SHP77 treated with DMSO at 0.1 percent for 48 hours (cell line): ENCODE results near the gene APLP1.
"Not testable (repeated sequence)": the region's sequence is repeated elsewhere in the genome, so short reads cannot be mapped to it uniquely, and the experiment has no call there.

ENCODE experiments used
- DNase-seq: peaks from one replicate; lab custom pipeline; 2025; lab: John Stamatoyannopoulos, UW

The APLP1 gene

DNA sequence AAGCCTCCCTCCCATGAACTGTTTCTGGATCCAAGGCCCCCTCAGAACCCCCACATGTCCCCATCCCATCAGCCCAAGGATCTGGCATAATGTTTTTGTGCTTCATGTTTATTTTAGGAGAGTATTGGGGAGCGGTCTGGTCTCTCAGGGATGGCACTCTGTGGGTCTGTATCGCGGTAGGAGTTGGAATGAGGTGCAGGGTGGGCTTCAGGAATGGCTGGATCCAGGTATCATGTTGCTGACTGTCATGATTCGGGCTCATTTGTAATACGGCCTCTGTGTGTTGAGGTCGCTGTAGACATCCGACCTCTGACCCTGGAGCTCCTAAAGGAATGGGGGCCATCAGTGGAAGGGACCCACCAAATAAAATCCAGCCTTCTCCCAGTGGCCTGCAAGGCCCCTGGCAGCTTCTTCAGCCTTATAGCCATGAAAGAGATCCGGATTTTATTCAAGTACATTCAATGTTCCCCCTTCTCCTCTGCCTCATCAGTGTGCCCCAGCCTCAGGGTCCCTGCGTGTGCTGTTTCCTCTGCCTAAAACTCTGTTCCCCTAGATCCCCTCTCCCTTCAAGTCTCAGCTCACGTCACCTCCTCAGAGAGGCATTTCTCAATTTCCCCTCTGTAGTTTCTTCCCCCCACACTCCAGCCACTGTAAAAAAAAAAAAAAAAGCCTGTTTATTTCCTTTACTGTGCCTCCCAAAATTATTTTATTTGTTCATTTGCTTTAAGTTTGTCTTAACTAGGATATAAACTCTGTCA, 36.1 kb downstream of the APLP1 start:
- DNase-seq, result no peak

DNA sequence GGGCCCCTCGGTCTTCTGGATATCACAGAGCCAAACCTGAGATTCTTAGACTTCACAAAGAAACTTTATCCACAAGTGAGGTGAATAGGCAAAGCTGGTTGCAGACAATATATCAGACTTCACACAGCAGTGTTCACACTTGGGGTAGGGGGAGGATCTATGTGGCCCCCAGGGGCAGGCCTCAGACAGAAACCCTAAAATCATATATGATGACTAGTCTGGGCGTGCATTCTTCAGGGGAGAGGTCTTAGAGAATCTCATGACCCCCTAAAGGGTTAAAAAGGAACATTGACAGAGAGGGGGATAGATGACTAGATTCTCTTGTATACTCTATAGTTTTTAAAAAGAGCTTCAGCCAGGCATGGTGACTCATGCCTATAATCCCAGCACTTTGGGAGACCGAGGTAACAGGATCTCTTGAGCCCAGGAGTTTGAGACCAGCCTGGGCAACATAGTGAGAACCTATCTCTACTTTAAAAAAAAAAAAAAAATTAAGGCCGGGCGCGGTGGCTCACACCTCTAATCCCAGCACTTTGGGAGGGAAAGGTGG, 36.9 kb downstream of the APLP1 start:
- DNase-seq, result no peak

DNA sequence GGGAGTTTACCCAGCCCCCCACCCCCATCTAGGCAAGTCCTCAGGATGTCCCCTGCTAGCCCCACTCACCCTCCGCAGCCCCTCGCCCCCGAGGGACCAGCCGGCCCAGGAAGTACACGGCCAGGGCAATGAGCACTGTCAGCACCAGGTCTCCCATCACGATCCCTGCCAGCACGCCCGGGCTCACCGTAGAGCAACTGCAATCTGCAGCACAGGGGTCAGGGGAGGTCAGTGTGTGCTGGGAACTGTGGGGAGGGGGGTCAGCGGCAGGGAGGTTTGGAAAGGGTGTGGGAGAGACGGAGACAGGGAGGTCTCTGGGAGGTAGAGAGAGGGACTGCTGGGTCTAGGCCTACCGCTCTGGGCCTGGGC, 39.0 kb downstream of the APLP1 start:
- no peak for DNase-seq

DNA sequence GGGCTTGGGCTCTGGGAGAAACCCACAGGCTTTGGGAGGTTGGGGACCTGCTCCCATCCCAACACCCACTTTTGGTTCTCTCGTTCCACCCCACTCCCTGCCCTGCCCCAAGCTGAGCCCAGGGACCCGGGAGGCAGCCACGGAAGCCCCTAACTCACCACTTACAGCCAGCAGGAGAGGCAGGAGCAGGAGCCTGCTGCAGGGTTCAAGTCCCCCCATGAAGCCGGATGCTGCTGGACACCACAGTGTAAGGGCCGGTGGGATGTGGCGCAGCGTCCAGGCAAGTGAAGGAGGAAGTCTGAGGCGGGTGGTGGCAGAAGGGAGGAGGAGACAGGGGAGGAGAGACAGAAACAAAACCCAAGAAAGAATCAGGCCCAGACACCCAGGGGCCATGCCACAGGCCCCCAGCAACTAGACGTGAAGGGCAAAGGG, 39.7 kb downstream of the APLP1 start, which contains the start of gene TYROBP:
TSS of gene TYROBP (minus strand) at position 286 of the 432 bp plus-strand sequence. CDS start at position 219, 67 bp downstream.
- DNase-seq, result no peak

DNA sequence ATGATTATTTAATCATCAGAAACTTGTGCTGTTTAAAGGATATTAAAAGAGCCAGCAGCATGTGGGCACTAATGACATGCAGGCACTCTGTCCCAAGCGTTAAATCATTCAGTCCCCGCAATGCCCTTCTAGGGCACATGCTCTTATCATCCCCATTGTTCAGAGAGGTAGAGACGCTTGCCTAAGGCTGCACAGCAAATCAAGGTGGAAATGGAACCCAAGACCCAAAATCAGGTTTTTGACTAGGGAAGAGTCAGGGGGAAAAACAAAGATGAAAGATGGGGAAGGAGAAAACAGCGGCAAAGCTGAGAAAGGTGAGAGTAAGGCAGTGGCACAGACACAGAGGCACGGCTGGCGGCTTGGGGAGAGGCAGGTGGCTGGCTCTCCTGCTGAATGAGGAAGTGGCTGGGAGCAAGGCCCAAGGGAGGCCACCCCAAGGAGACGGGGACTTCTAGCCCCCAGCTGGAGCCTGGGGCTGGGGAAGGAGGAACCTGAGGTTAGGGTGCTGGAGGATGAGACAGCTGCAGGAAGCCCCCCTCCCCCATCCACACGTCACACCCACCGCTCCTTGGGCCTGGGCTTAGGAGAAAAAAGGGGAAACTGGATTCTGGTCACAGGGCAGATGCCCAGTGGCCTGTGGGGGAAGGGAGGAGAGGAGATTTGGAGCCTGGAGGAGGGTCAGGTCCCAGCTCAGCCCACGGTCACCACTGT, 40.8 kb downstream of the APLP1 start:
- no peak for DNase-seq

DNA sequence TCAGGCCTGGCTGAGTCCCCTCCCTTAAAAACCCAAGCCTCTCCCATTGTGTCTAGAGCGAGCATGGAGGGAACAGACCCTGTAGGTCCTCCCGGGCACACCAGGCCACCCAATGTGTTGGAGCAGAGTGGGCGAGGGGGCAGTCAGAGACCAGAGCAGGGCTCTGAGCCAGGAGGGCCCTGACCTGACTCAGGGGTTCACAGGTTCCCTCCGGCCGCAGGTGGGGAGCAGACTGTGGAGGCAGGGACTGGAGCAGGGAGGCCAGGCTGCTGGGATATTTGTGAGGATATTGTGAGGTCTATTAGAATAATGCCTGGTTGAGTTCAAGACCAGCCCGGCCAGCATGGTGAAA, 41.3 kb downstream of the APLP1 start:
- no peak for DNase-seq

DNA sequence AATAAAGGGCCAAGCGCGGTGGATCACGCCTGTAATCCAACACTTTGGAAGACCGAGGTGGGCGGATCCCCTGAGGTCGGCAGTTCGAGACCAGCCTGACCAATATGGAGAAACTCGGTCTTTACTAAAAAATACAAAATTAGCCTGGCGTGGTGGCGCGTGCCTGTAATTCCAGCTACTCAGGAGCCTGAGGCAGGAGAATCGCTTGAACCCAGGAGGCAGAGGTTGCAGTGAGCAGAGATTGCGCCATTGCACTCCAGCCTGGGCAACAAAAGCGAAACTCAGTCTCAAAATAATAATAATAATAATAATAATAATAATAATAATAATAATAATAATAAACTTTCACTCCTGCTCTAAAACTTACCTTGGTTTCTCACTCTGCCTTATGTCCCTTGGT, 42.0 kb downstream of the APLP1 start:
- DNase-seq, result not testable (repeated sequence)

DNA sequence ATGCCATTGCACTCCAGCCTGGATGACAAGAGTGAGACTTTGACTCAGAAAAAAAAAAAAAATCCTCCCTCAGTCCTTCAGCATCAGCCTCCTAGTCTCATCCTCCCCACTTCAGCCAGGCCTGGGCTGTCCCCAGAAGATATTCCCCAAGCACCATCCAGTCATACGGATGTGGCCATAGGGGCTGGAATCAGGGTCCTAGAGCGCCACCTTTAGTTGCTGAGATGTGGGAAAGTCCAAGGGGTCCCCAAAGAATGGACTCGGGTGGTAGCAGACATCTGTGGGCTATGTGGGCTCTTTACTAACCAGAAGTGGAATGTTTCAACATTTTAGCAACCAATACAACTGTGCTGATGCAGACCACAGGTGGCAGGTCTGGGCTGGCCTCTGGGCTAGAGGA, 42.8 kb downstream of the APLP1 start:
- no peak for DNase-seq

DNA sequence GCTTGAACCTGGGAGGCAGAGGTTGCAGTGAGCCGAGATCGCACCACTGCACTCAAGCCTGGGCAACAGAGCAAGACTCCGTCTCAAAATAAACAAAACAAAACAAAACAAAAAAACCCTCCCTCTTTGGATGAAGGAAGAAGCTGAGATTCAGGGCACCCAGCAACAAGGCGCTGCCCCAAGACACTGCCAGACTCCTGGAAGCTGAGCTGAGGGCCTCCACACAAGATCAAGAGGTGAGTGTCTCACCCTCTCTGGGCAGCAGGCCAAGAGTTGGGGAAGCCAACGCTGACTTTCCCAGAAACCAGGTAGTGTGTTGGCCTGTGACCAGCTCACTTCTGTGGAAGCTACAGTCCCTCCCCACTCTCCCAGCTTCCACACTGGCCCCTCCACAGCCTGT, 43.4 kb downstream of the APLP1 start:
- DNase-seq, result no peak

DNA sequence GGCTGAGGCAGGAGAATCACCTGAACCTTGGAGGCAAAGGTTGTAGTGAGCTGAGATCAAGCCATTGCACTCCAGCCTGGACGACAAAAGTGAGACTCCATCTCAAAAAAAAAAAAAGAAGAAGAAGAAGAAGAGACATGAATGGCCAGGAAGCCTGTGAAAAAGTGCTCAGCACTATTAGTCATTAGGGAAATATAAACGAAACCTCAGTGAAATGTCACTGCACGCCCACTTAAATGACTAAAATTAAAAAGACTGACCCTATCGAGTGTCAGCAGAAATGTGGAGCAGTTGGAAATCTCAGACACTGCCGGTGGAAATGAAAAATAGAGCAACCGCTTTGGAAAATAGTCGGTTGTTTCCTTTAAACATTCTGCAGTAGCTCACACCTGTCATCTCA, 45.2 kb downstream of the APLP1 start:
- DNase-seq, result no peak

DNA sequence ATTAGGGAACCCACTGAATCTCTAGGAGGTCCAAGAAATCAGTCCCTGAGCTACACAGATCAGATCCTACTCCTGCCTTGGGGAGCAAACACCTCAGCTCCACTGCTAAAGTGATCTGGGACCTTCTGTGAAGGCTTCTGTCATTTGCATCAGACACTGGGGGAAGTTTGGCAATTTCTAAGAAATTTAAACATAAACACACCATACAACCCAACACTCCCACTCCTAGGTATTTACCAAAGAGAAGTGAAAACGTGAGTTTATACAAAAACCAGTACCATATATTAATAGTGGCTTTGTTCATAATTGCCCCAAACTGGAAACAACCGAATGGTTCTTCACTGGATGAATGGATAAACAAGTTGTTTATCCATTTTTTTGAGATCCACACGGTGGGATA, 47.1 kb downstream of the APLP1 start:
- no peak for DNase-seq

DNA sequence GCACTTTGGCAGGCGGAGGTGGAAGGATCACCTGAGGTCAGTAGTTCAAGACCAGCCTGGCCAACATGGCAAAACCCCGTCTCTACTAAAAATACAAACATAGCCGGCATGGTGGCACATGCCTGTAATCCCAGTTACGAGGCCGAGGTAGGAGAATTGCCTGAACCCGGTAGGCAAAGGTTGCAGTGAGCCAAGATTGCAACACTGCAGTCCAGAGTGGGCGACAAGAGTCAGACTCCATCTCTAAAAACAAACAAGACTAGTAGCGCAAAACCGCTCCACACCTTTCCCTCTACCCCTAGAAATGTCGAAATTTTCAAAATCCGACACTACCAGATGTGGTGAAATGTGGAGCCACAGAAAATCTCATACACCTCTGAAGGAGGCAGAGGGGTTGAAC, 50.9 kb downstream of the APLP1 start:
- DNase-seq, result no peak

DNA sequence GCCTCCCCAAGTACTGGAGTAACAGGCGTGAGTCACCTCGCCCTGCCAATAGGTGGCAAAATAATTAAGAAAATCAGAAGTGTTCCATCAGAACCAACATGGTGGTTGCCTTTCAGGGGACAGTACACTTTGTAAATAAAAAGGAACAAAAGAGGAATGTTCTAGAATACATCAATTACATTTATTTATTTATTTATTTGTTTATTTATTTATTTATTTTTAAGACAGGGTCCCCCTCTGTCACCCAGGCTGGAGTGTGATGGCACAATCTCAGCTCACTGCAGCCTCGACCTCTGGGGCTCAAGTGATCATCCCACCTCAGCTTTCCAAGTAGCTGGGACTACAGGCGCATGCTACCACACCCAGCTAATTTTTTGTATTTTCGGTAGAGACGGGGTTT, 52.6 kb downstream of the APLP1 start:
- no peak for DNase-seq

DNA sequence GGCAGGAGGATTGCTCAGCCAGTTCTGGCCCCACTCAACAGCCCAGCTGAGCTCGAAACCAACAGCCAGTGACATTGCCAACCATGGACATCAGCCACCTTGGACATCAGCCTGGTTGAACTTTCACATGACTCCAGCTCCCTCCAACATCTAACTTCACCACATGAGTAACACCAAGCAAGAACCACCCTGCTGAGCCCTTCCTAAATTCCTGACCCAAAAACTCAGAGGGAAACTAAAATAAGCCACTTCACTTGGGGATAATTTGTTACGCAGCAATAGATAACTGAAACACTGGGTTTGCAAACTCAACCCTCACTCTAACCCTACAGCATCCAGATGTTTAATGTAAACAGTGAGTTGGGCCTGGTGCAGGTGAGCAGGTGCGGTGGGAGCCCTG, 57.1 kb downstream of the APLP1 start:
- no peak for DNase-seq

DNA sequence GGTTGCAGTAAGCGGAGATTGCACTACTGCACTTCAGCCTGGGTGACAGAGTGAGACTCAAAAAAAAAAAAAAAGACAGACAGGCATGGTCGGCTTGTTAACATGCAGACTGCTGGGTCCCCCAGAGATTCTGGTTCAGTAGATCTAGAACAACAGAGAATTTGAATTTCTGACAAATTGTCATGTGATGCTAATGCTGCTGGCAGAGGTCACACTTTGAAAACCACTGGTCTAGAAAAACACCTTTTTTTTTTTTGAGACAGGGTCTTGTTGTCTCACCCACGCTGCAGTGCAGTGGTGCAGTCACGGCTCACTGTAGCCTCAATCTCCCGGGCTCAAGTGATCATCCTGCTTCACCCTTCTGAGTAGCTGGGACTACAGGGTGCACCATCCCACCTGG, 60.1 kb downstream of the APLP1 start:
- no peak for DNase-seq
